NT2/D1 (cell line): Measurements from ENCODE around the gene SRPK1.
"Not testable (repeated sequence)": the region's sequence is repeated elsewhere in the genome, so short reads cannot be mapped to it uniquely, and the experiment has no call there.

Source experiments
- DNase-seq: peaks from one replicate; pipeline ENCODE4 v3.0.0-alpha.2; 2011; ENCODE audit warnings: low read depth, low spot score
- H3K27me3 ChIP-seq: 2 replicates; pipeline ENCODE4 v1.6.0; 2011; ENCODE audit warnings: mild to moderate bottlenecking; ENCODE audit not compliant: insufficient read length, insufficient read depth
- H3K36me3 ChIP-seq: 2 replicates; pipeline ENCODE4 v1.6.1; 2011; ENCODE audit warnings: mild to moderate bottlenecking, low read length, mixed read lengths; ENCODE audit not compliant: insufficient read depth, insufficient read length
- H3K4me1 ChIP-seq: 2 replicates; pipeline ENCODE4 v1.5.1; 2011; ENCODE audit not compliant: insufficient read depth, insufficient read length
- H3K4me3 ChIP-seq: 2 replicates; pipeline ENCODE4 v1.5.1; 2011; ENCODE audit warnings: low read depth; ENCODE audit not compliant: insufficient read length
- H3K9ac ChIP-seq: 2 replicates; pipeline ENCODE4 v1.6.0; 2011; ENCODE audit warnings: low read depth; ENCODE audit not compliant: insufficient read length
- H3K9me3 ChIP-seq: 2 replicates; pipeline ENCODE4 v1.5.1; 2011; ENCODE audit warnings: mild to moderate bottlenecking, low read length; ENCODE audit not compliant: insufficient read depth
- SUZ12 ChIP-seq: IDR thresholded peaks from 2 replicates; pipeline ENCODE4 v1.6.1; 2011; ENCODE audit not compliant: insufficient read length, insufficient read depth; ENCODE audit errors: extremely low read depth
- YY1 ChIP-seq: IDR thresholded peaks from 2 replicates; pipeline ENCODE4 v1.6.1; 2011; ENCODE audit not compliant: insufficient read length, insufficient read depth
- ZNF274 ChIP-seq: IDR thresholded peaks from 2 replicates; pipeline ENCODE4 v1.6.1; 2011; ENCODE audit warnings: mild to moderate bottlenecking, low read depth, low read length

SRPK1 gene

GRCh38 chr6:35919085-35919826 lies 1.6 kb downstream of the SRPK1 start:
- H3K9ac ChIP-seq: peak overlapping the region; percentile 92
- no peaks in the 10 kb centered on the region for H3K4me1 ChIP-seq
- DNase-seq: no peak
- H3K4me3 ChIP-seq: peak overlapping the region; percentile 87
- H3K27me3 ChIP-seq: no peaks in the 10 kb centered on the region
- TF ChIP-seq SUZ12: no peak
- peaks cover 35% of the 10 kb centered on the region for H3K36me3 ChIP-seq
- H3K9me3 ChIP-seq: no peaks in the 10 kb centered on the region

- not testable (repeated sequence) for H3K9ac ChIP-seq, H3K4me3 ChIP-seq, H3K27me3 ChIP-seq, H3K4me1 ChIP-seq, DNase-seq
- H3K9me3 ChIP-seq: peaks cover 10% of the 10 kb centered on the region
- peaks cover 50% of the 10 kb centered on the region for H3K36me3 ChIP-seq
These were observed 4.0 kb downstream of the SRPK1 start for GRCh38 chr6:35916893-35917292.

- H3K4me3 ChIP-seq: no peak overlapping the region
- peaks cover 18% of the 10 kb centered on the region for H3K9me3 ChIP-seq
- H3K4me1 ChIP-seq: no peaks in the 10 kb centered on the region
- no peak for DNase-seq
- peaks cover 58% of the 10 kb centered on the region for H3K36me3 ChIP-seq
- TF ChIP-seq SUZ12 (no peak), YY1 (no peak), ZNF274 (no peak)
- H3K27me3 ChIP-seq: no peaks in the 10 kb centered on the region
- no peak overlapping the region for H3K9ac ChIP-seq
These were observed 4.8 kb downstream of the SRPK1 start for GRCh38 chr6:35916056-35916455.

- Histone ChIP-seq H3K9ac (no peak overlapping the region), H3K36me3 (peaks cover 67% of the 10 kb centered on the region), H3K4me1 (no peaks in the 10 kb centered on the region), H3K27me3 (no peaks in the 10 kb centered on the region), H3K4me3 (no peak overlapping the region), H3K9me3 (peaks cover 34% of the 10 kb centered on the region)
- TF ChIP-seq YY1: no peak
- TF ChIP-seq SUZ12: no peak
- TF ChIP-seq ZNF274: no peak
- no peak for DNase-seq
These were observed 6.4 kb downstream of the SRPK1 start for GRCh38 chr6:35914536-35914935.

GRCh38 chr6:35911871-35912653 lies 8.8 kb downstream of the SRPK1 start:
- Histone ChIP-seq H3K9ac (no peak overlapping the region), H3K4me1 (no peaks in the 10 kb centered on the region), H3K4me3 (no peak overlapping the region), H3K9me3 (peaks cover 49% of the 10 kb centered on the region), H3K36me3 (peaks cover 72% of the 10 kb centered on the region), H3K27me3 (no peaks in the 10 kb centered on the region)
- DNase-seq: no peak
- TF ChIP-seq ZNF274 (no peak), YY1 (no peak), SUZ12 (no peak)

GRCh38 chr6:35909571-35909970 lies 11.3 kb downstream of the SRPK1 start:
- not testable (repeated sequence) for DNase-seq, H3K4me1 ChIP-seq, H3K27me3 ChIP-seq, H3K9ac ChIP-seq, H3K4me3 ChIP-seq
- Histone ChIP-seq H3K36me3 (peaks cover 69% of the 10 kb centered on the region), H3K9me3 (peaks cover 49% of the 10 kb centered on the region)

GRCh38 chr6:35908753-35909401 lies 12.0 kb downstream of the SRPK1 start:
- H3K4me3 ChIP-seq, H3K4me1 ChIP-seq, DNase-seq, H3K9ac ChIP-seq, H3K27me3 ChIP-seq: not testable (repeated sequence)
- peaks cover 70% of the 10 kb centered on the region for H3K36me3 ChIP-seq
- H3K9me3 ChIP-seq: peaks cover 49% of the 10 kb centered on the region
